RWPE2 (cell line): ENCODE measurements around the gene GP2.
"Not testable (repeated sequence)": the region's sequence is repeated elsewhere in the genome, so short reads cannot be mapped to it uniquely, and the experiment has no call there.

ENCODE experiments used
- ATAC-seq: fragments of 200-7000 bp; cut with Tn5 transposase; 3 replicates; pipeline ENCODE4 v1.9.1; 2021; ENCODE audit warnings: low read depth
- DNase-seq: peaks from one replicate; pipeline ENCODE4 v3.0.0-alpha.2; 2020; ENCODE audit warnings: low spot score
- H3K27ac ChIP-seq: fragments of 450-650 bp; 2 replicates; pipeline ENCODE4 v1.5.1; 2017; ENCODE audit warnings: mild to moderate bottlenecking; ENCODE audit not compliant: poor library complexity, severe bottlenecking
- H3K27me3 ChIP-seq: fragments of 250-450 bp; sonication (Bioruptor Pico); 2 replicates; pipeline ENCODE4 v1.5.1; 2021; ENCODE audit warnings: mild to moderate bottlenecking, moderate library complexity; ENCODE audit not compliant: insufficient read depth, poor library complexity, severe bottlenecking
- H3K36me3 ChIP-seq: fragments of 250-450 bp; sonication (Bioruptor Pico); 2 replicates; pipeline ENCODE4 v1.5.1; 2020; ENCODE audit warnings: low read depth, mild to moderate bottlenecking, moderate library complexity
- H3K4me1 ChIP-seq: fragments of 250-450 bp; sonication (Bioruptor Pico); 2 replicates; pipeline ENCODE4 v1.5.1; 2021; ENCODE audit warnings: mild to moderate bottlenecking, moderate library complexity; ENCODE audit not compliant: insufficient read depth, poor library complexity, severe bottlenecking
- H3K4me3 ChIP-seq: fragments of 250-450 bp; sonication (Bioruptor Pico); 2 replicates; pipeline ENCODE4 v1.5.1; 2021; ENCODE audit warnings: mild to moderate bottlenecking, moderate library complexity; ENCODE audit not compliant: severe bottlenecking
- H3K9me3 ChIP-seq: fragments of 250-450 bp; sonication (Bioruptor Pico); 2 replicates; pipeline ENCODE4 v1.5.1; 2021; ENCODE audit warnings: mild to moderate bottlenecking, moderate library complexity; ENCODE audit not compliant: severe bottlenecking
- TF ChIP-seq, protein P1 (sequence below): fragments of 450-650 bp; IDR thresholded peaks from one replicate; pipeline ENCODE4 v1.5.1; 2017; ENCODE audit warnings: mild to moderate bottlenecking, moderate library complexity; ENCODE audit not compliant: poor library complexity, severe bottlenecking

GP2 gene

GRCh38 chr16:20313741-20314140, 13.6 kb downstream of the GP2 start:
- Histone ChIP-seq H3K4me3 (no peak overlapping the region), H3K27me3 (peaks cover 8% of the 10 kb centered on the region), H3K9me3 (no peaks in the 10 kb centered on the region), H3K36me3 (no peaks in the 10 kb centered on the region), H3K27ac (no peak overlapping the region), H3K4me1 (no peaks in the 10 kb centered on the region)
- ATAC-seq: no peak
- TF ChIP-seq, protein P1, sequence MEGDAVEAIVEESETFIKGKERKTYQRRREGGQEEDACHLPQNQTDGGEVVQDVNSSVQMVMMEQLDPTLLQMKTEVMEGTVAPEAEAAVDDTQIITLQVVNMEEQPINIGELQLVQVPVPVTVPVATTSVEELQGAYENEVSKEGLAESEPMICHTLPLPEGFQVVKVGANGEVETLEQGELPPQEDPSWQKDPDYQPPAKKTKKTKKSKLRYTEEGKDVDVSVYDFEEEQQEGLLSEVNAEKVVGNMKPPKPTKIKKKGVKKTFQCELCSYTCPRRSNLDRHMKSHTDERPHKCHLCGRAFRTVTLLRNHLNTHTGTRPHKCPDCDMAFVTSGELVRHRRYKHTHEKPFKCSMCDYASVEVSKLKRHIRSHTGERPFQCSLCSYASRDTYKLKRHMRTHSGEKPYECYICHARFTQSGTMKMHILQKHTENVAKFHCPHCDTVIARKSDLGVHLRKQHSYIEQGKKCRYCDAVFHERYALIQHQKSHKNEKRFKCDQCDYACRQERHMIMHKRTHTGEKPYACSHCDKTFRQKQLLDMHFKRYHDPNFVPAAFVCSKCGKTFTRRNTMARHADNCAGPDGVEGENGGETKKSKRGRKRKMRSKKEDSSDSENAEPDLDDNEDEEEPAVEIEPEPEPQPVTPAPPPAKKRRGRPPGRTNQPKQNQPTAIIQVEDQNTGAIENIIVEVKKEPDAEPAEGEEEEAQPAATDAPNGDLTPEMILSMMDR: no peak
- DNase-seq: no peak

DNA sequence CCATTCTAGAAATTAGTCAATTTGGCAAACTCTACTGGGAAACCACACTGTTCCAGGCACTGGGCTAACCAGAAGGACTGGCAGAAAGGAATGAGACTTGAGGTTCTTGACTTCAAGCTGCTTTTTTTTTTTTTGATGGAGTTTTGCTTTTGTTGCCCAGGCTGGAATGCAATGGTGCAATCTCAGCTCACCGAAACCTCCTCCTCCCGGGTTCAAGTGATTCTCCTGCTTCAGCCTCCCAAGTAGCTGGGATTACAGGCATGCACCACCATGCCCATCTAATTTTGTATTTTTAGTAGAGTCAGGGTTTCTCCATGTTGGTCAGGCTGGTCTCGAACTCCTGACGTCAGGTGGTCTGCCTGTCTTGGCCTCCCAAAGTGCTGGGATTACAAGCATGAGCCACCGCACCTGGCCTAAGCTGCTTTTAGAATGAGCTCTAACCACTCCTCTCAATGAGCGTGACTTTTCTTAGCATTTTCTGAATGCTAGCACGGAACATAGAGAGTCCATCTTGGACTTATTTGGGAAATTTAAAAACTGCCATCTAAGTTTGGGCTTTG, 14.7 kb downstream of the GP2 start:
- not testable (repeated sequence) for H3K4me3 ChIP-seq, H3K36me3 ChIP-seq, H3K27me3 ChIP-seq, ATAC-seq, H3K27ac ChIP-seq, DNase-seq, H3K4me1 ChIP-seq, H3K9me3 ChIP-seq

- Histone ChIP-seq H3K4me3 (no peak overlapping the region), H3K4me1 (no peaks in the 10 kb centered on the region), H3K27ac (no peak overlapping the region), H3K27me3 (no peaks in the 10 kb centered on the region), H3K36me3 (no peaks in the 10 kb centered on the region), H3K9me3 (no peaks in the 10 kb centered on the region)
- TF ChIP-seq, protein P1: no peak
- no peak for DNase-seq
- ATAC-seq: no peak
Observed at GRCh38 chr16:20311548-20311947, 15.8 kb downstream of the GP2 start.

- DNase-seq (no peak), ATAC-seq (no peak)
- Histone ChIP-seq H3K4me1 (no peaks in the 10 kb centered on the region), H3K27ac (no peak overlapping the region), H3K9me3 (no peaks in the 10 kb centered on the region), H3K36me3 (no peaks in the 10 kb centered on the region), H3K4me3 (no peak overlapping the region), H3K27me3 (no peaks in the 10 kb centered on the region)
- TF ChIP-seq, protein P1: no peak
Observed at GRCh38 chr16:20310421-20311395, 16.6 kb downstream of the GP2 start.

GRCh38 chr16:20309786-20310185, 17.5 kb downstream of the GP2 start:
- TF ChIP-seq, protein P1: no peak
- DNase-seq (no peak), ATAC-seq (no peak)
- H3K27me3 ChIP-seq: no peaks in the 10 kb centered on the region
- H3K4me1 ChIP-seq: no peaks in the 10 kb centered on the region
- H3K9me3 ChIP-seq: no peaks in the 10 kb centered on the region
- no peak overlapping the region for H3K27ac ChIP-seq
- no peak overlapping the region for H3K4me3 ChIP-seq
- H3K36me3 ChIP-seq: no peaks in the 10 kb centered on the region
